Effector memory CD4-positive, alpha-beta T cell (primary cell): ENCODE data around the gene ACE2.

Experiments
- DNase-seq, 3 donors: peaks; one replicate each; pipeline ENCODE4 v3.0.0-alpha.2; 2020
- H3K27ac ChIP-seq: 2 replicates; pipeline ENCODE4 v1.7.0; 2013; ENCODE audit warnings: mild to moderate bottlenecking, low read length, moderate library complexity; ENCODE audit not compliant: insufficient read depth, poor library complexity, severe bottlenecking
- H3K27me3 ChIP-seq: replicated peaks from 2 replicates; pipeline ENCODE4 v1.7.0; 2013; ENCODE audit warnings: mild to moderate bottlenecking, low read length; ENCODE audit not compliant: insufficient read depth, control insufficient read depth, poor library complexity, severe bottlenecking
- H3K36me3 ChIP-seq: 2 replicates; pipeline ENCODE4 v1.7.0; 2013; ENCODE audit warnings: mild to moderate bottlenecking, low read length, moderate library complexity; ENCODE audit not compliant: control insufficient read depth, insufficient read depth
- H3K4me1 ChIP-seq: 2 replicates; pipeline ENCODE4 v1.7.0; 2013; ENCODE audit warnings: low read length, mild to moderate bottlenecking; ENCODE audit not compliant: control insufficient read depth, insufficient read depth, poor library complexity, severe bottlenecking
- H3K4me3 ChIP-seq: 2 replicates; pipeline ENCODE4 v1.7.0; 2013; ENCODE audit warnings: low read length, low read depth, mild to moderate bottlenecking; ENCODE audit not compliant: insufficient read depth, poor library complexity, severe bottlenecking
- H3K9me3 ChIP-seq: 2 replicates; pipeline ENCODE4 v1.7.0; 2013; ENCODE audit warnings: mild to moderate bottlenecking, low read length, moderate library complexity; ENCODE audit not compliant: control insufficient read depth

The ACE2 gene

DNA sequence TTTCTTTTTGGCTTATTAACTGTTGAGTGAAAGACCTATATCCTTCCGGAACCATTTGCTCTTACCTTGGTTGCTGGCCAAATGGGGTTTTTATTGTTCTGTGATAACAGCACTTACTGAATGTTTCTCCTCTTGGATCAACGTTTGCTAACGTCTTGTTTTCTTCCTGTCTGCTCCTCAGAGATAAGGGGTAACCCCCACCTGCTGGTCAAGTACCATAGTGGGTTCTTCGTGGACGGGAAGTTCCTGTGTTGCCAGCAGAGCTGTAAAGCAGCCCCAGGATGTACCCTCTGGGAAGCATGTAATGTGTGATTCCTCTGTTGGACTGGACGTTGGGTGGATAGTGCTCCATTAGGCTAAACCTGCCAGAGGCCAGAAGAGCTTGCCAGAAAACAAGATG lies 84.8 kb downstream of the ACE2 start:
- Histone ChIP-seq H3K27ac (no peak overlapping the region), H3K9me3 (no peaks in the 10 kb centered on the region)
- no peak for DNase-seq

DNA sequence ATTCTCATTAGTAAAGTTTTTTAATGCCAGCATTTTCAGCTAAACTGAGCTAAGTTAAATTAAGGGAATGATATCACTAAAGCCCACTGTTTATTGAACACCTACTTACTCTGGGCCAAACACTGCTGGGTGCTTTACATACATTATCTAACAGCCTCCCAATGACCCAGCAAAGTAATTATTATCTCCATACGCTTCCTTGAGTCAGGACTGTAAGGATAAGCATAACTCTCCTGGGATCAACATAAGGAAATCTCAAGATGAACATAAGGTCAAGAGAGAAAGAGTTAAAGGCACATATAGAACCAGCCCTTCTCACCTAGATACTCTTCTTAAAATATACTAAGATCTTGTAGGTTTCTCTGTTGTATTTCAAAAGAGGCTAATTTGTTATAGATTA lies 86.5 kb downstream of the ACE2 start:
- no peaks in the 10 kb centered on the region for H3K9me3 ChIP-seq
- H3K4me3 ChIP-seq: no peak overlapping the region
- H3K27ac ChIP-seq: no peak overlapping the region
- H3K4me1 ChIP-seq: no peaks in the 10 kb centered on the region
- DNase-seq: no peak
- H3K27me3 ChIP-seq: no peaks in the 10 kb centered on the region
- no peaks in the 10 kb centered on the region for H3K36me3 ChIP-seq

More for the DNA sequence above, 84.8 kb downstream of the ACE2 start:
- Histone ChIP-seq H3K36me3 (no peaks in the 10 kb centered on the region), H3K4me1 (no peaks in the 10 kb centered on the region), H3K27me3 (no peaks in the 10 kb centered on the region), H3K4me3 (no peak overlapping the region)

DNA sequence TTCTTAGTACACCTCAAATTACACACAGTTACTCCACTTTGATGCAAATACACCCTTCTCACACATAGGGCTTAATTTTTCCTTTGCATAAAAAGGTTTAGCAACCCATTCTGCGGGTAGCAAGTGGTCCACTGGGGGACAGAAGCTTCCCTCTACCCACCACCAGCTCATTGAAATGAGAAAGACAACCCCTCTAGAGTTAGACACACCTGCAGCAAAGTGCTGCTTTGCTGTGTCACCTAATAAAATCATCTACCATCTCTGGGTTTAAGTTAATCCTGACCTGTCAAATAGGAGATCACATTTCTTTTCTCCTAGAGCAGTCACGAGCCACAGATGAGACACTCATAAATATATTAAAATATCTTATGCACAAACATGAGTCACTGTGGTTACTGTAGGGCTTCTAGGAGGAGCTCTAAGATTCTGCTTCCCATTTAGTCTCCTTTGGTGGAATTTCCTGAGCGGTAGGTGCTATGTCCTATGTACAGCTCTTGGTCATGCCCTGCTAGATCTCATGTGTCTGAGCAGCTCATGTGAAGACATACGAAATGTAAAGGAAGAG lies 88.3 kb downstream of the ACE2 start:
- DNase-seq: no peak
- H3K4me3 ChIP-seq: no peak overlapping the region
- H3K27ac ChIP-seq: no peak overlapping the region
- no peaks in the 10 kb centered on the region for H3K4me1 ChIP-seq
- H3K27me3 ChIP-seq: no peaks in the 10 kb centered on the region
- H3K9me3 ChIP-seq: no peaks in the 10 kb centered on the region
- no peaks in the 10 kb centered on the region for H3K36me3 ChIP-seq

DNA sequence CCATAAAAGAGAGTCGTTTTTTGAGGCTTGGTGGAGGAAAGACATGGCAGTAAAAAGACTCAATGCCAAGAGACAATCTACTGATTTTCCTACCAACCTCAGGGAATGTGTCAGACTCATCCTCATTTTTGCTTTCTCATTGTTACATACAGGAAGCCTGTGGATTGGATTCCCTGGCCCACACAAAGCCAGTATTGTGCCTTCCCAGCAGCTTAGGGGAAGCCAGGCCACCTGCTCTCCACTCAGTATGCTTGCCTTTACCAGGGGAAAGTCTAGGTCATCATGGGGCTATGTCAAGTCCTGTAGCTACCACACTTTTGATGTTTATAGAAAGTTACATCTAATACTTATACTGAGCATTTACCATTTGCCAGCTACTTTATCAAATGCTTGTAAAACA lies 89.2 kb downstream of the ACE2 start:
- Histone ChIP-seq H3K9me3 (no peaks in the 10 kb centered on the region), H3K36me3 (no peaks in the 10 kb centered on the region), H3K4me1 (no peaks in the 10 kb centered on the region), H3K27ac (no peak overlapping the region), H3K27me3 (no peaks in the 10 kb centered on the region), H3K4me3 (no peak overlapping the region)
- DNase-seq: no peak
